SU-DHL-6 (cell line): ENCODE results near the gene KICS2.

Experiments used
- EZH2phosphoT487 ChIP-seq: fragments of 200-600 bp; sonication (generic), shearing (Covaris generic); conservative IDR thresholded peaks from 2 replicates; pipeline ENCODE4 v1.6.1; 2018; ENCODE audit warnings: mild to moderate bottlenecking, antibody characterized with exemption, low read length, moderate library complexity, mixed read lengths
- TF ChIP-seq, protein P1 (sequence below): fragments of 200-600 bp; sonication (generic); IDR thresholded peaks from one replicate; pipeline ENCODE4 v1.5.1; 2017; ENCODE audit warnings: antibody characterized with exemption, mild to moderate bottlenecking, low read length, moderate library complexity; ENCODE audit not compliant: insufficient read depth, poor library complexity, severe bottlenecking

DNA sequence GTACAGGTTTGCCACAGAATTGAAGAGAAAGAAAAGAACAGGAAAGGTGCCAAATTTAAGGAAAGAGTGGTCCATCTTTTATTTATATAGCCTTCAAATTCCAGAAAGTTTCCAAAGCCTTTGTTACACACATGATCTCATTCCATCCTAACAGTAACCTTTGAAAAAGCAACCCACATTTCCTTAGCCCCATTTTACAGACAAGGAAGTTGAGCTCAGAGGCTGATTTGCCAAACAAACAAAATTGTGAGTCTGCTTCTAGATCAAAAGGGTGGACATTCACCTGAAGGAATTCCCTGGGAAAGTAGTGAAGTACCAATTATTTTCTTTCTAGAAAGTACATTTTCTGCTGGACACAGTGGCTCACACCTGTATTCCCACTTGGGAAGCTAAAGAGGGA, 32.0 kb downstream of the KICS2 start:
- TF ChIP-seq, protein P1, sequence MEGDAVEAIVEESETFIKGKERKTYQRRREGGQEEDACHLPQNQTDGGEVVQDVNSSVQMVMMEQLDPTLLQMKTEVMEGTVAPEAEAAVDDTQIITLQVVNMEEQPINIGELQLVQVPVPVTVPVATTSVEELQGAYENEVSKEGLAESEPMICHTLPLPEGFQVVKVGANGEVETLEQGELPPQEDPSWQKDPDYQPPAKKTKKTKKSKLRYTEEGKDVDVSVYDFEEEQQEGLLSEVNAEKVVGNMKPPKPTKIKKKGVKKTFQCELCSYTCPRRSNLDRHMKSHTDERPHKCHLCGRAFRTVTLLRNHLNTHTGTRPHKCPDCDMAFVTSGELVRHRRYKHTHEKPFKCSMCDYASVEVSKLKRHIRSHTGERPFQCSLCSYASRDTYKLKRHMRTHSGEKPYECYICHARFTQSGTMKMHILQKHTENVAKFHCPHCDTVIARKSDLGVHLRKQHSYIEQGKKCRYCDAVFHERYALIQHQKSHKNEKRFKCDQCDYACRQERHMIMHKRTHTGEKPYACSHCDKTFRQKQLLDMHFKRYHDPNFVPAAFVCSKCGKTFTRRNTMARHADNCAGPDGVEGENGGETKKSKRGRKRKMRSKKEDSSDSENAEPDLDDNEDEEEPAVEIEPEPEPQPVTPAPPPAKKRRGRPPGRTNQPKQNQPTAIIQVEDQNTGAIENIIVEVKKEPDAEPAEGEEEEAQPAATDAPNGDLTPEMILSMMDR: no peak
- no peak for TF ChIP-seq EZH2phosphoT487
